ENCODE measurements around the gene MON1A.

Gene MON1A

DNA sequence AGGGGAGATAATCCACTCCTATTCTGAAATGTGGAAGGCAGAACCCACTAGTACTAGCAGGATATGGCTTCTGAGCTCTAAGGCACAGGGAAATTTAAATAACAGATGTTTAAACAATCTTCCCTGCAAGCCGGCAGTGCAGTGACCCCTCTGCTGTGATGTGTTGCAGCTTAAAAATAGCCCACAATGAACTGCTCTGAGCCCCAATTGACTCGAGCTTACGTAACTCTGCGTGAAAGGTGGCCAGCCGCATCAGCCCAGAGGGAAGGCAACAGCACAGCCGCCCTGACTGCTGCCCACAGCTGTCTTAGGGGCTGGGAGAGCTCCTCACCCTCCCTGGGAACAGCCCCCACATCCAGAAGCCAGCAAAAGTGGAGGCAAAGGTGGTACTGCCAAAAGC lies 47.4 kb downstream of the MON1A start:
- no peak for DNase-seq

DNA sequence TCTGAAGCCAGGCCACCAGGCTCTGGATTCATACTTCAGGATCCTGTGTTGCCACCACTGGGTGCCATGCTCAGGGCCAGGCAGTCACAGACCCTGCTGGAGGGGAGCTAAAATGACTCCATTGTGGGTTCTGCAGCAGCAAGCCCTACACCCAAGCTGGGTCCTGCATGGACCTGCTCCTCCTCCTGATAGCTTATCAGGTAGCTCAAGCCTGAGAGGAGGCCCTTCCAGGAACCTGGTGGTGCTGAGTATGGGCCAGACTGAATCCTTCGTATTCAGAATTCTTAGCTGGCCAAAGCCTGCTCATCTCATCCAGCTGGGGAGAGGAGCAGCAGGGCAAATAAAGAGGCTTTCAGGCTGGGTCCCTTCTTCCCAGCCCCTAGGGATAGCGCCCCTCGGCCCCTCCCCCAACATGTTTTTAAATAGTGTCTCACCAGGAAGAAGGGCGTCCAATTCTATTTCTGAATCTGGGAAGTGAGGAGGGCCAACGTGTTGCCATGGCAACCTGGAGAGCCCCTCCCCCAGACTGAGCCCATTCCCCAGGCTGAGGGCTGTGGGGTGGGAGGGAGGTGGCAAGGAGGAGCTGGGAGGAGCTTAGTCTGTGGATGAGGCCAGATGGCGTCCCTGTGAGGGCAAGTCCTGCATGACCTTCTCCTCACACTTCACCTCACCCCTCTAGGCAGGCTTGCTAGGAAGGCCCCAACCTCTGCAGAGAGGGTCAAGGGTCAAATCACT lies 48.9 kb downstream of the MON1A start:
- no peak for DNase-seq

DNA sequence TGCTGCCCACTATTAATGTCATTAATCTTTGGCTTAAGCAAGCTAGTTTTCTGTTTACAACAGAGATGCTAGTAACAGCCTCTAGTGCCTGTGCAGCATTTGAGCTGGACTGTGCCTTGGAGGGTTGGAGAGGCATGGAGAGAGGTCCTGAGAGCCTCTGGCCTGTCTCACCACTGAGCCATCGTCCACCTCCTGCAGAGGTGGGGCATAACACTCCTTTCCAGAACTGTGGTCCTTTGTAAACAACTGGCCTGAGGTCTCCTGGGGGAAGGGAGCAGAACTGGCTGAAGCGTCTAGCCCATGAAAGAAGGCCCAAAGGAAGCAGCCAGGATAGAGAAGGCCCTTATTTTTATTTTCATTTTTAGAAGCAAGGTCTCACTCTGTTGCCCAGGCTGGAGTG lies 49.9 kb downstream of the MON1A start:
- no peak for DNase-seq

DNA sequence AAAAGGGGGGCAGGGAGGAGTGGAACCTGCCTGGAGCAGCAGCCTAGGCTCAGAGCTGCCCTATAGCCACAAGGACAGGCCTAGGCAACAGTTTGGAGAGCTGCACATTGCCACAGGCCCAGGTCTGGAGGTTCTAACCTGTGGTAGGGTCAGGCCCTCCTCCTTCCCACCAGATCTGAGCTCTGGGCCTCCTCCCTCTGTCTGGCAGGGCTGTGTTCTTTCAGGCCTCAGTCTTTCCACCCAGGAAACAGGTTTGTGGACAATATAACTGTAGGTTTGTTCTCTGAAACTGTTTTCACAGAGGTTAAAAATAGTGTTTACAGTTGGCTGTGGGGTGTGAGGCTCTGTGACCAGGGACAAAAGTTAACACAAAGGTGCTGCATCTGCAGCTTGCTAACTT lies 50.9 kb downstream of the MON1A start:
- DNase-seq, result no peak

DNA sequence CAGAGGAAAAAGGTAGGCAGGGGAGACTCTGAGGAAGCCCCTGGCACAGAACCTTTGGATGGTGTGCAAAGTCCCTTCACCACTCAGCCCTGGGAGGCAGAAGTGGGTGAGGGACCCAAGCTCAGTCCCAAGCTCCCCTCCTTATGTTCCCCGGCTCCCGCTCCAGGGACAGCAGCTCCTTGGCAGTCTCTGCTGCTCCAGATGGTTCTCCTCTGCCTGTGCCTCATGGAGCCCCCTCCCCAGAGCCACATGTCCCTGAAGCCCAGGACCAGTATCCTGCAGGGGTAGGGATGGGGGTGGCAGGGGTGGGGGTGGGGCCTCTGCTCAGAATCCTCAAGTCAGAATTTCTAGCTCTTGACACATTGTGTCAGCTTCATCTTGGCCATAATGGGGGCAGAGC lies 51.9 kb downstream of the MON1A start:
- DNase-seq, result no peak

DNA sequence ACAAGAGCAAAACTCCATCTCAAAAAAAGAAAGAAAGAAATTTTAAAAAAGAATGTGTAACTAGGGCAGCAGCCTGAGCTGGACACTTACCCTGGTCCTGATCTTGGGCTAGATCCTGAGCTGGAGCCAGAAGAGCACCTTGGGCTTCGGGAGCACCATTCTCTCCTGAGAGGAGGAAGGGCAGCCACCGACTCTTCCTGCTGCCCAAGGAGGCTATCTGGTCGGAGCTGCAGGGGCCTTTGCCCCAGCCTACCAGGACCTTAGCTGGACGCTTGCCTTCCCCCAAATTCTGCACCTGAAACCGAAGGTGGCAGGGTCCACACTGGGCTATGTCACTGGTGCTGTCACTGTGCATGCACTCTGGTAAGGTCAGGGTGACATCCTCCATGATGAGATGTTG lies 53.0 kb downstream of the MON1A start:
- DNase-seq, result no peak

DNA sequence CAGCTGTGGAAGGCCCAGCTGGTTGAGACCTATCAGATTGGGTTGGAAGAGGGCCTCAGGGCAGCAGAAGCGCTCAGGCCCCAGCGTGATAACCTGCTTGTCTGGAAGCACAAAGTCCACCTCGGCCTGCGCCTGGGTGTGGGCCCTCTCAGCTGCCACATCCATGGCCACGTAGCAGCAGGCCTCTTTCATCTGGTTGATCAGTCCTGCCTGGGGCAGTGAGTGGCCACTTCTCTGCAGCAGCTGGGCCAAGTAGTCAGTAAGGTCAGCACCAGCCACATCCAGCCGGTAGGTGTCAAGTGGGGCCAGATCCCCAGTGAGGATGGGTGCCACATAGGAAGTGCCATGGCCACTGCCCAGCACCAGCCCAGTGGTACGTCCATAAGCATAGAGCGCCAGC lies 56.0 kb downstream of the MON1A start:
- DNase-seq, result no peak

DNA sequence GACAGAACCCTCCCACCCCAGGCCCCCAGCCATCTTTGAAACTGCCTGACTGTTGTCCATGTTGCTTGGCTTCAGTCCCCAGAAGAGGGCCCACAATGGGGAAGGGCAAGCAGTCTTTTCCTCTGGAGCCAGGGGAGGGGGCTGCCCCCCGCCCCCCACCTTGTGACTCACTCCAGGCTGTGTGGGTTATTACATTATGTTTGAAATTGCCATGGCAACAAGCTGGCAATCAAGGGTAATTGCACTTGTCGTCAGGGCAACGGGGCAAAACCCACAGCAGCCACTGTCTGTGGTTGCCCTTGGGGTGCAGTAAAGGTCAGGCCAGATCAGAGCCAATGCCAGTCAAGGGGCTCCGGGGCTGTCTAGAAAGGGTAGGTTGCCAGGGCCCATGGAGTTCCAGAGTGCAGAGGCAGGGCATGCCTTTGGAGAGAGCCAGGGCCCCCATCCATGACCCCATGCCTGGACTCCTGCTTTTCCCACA lies 56.8 kb downstream of the MON1A start:
- no peak for DNase-seq

DNA sequence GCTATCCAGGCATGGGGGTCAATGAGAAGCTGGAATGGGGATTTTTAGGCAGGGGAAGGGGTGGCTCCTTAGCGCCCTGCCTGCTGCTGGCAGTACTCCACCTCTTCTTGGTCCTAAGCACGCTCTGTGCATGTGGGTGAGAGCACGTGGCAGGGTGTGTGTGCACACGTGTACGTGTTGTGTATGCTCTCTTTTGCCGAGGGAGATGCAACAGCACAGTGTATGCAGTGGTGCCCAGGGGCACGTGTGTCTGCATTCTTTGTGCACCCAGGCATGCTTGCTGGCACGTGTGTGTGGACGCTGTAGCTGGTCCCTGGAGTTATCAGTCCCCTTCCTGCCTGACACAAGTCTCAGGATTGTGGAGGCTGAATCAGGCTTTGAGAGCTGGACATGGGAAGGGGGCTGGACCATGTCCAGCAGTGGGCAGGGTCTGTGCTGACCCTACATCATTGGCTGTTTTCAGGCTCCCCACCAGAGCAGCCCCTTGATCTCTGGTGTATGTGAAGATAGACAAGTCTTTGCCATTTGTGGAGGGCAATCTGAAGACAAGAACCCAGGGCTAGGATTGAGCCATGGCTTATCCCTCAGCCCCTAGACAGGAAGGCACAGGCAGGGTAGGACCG lies 58.0 kb downstream of the MON1A start:
- no peak for DNase-seq

DNA sequence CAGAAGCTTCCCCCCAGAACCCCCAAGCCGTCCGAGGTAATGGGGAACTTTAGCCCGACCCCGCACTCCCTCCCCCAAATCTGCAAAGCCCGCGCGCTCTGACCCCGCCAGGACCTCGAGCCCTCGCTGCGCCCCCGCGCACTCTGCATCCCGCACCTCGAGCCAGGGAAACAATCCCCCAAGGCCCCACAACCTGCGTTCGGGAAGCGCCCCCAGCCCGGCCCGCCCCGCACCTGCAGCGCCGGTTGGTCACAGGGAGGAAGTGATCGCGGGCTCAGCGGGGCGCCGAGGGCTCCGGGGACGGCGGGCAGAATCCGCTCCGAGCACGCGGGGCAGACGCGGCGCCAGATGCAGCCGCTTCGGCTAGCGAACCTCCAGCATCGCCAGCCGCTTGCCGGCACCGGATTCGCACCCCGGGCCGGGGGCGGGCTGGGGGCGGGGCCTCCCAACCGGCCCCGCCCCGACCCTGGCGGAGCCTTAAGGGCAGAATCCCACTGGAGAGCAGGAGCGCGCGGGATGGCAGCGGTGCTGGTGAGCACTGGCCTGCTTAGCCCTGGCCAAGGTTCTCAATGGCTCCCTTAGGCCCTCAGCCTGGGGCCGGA lies 60.0 kb downstream of the MON1A start, which contains the start of gene CAMKV:
Gene CAMKV, minus strand, starts transcription at position 382 of the 602 bp plus-strand sequence. CDS start 7,518 bp downstream, outside the sequence.
- no peak for DNase-seq

DNA sequence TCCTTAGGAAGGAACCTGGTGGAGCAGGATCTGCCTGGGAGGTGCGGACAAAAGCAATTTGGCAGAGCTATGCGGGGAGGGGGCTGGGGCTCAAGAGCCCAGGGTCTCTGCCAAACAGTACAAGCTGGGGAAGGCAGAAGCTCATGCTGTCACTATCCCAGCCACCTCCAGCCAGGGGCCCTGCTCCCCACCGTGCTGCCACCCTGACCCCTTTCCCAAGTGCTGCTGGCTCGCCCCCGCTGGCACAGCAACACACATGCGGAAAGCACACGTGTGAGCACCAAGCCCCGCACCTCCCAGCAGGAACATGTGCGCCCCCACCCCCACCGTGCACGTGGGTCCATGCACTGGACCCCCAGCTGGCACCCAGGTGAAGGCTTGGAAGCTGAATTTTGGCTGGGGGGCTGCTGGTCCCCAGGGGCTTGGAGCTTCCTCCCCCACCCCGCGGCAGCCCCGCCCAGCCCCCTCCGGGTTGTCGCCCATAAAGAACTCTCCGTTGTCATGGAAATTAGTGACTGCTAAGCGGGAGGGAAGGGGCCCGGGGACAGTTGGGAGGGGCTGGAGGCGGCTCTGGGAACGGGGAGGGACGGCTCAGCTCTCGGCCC lies 60.6 kb downstream of the MON1A start:
- no peak for DNase-seq

DNA sequence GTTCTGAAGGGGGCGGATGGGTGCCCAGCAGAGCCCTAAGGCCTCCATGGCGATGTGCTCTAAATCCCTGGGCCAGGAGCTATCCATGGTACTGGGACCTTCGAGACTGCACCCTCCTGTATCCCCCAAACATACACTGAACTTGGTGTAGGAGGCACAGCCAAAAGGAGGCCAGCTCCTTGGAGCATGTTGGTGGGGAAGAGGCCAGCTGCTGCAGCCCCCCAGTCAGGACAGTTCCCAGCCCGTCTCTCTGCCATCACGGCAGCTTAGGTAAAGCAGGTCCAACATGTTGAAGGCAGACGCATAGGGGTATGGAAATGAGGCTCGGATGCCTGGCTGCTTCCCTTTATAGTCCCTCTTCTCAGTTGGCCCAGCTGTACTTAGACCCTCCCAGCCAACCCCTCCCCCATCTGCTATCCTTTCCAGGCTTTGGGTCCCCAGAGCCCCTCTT lies 61.7 kb downstream of the MON1A start:
- no peak for DNase-seq

DNA sequence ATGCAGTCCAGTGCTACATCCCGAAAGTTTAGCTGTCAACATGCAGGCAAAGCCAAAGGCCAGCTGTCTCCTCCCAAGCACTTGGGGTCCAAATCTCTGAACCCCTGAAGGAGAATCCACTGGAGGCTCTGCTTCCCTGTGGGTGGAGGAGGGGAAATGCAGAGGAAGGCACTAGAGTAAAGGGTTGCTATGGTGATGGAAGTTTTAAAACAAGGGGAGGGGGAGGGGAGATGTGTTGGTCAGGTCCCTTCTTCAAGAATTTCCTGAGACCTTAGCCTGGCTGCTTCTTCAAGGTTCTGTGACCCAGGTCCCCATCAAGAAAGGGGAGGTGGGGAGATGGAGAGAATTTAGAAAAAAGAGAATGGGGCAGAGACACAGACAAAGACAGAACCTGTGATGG lies 62.2 kb downstream of the MON1A start:
- DNase-seq, result no peak

DNA sequence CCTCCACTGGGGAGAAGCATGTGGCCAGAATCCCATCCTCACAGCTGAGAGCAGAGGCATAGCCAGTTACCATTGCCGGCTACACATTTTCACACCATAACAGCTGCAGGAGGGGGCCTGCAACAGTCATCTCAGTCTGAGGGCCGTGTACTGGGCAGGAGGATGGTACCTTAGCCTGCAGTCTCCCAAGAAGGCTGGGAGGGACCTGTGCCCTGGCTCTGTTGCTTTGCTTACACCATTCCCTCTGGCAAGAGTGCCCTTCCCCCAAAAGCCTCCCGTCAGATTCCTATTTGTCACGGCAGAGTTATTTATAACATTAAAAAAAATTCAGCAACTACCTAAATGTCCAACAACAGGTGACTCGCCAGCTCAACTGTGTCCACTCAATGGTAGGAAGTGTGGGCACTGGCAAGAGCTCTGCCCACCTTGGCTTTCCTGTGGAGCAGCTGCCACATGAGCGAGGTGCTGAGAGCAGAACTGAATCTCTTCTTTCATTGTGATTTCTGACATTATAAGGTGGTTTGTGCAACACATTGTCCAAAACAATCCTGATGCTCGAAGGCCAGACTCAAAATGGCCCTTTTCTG lies 64.3 kb downstream of the MON1A start:
- DNase-seq, result no peak

DNA sequence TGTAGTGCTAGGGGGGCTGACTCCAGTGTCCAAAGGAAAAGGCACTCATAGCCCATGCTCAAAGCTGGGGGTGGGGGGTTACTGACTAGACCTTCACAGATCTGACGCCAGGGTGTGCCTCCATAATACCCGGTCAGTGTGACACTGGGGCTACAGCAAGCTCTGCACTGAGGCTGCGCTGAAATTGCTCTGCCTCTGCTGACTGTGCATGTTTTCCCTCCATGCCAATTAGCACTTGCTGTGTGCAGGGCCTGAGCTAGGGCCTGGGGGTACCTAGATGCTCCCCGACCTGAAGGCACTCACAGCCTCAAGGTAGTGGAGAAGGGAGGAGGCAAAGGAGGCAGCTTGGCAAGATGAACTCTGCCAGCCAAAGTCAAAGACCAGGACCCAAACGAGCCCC lies 65.1 kb downstream of the MON1A start:
- DNase-seq, result no peak

DNA sequence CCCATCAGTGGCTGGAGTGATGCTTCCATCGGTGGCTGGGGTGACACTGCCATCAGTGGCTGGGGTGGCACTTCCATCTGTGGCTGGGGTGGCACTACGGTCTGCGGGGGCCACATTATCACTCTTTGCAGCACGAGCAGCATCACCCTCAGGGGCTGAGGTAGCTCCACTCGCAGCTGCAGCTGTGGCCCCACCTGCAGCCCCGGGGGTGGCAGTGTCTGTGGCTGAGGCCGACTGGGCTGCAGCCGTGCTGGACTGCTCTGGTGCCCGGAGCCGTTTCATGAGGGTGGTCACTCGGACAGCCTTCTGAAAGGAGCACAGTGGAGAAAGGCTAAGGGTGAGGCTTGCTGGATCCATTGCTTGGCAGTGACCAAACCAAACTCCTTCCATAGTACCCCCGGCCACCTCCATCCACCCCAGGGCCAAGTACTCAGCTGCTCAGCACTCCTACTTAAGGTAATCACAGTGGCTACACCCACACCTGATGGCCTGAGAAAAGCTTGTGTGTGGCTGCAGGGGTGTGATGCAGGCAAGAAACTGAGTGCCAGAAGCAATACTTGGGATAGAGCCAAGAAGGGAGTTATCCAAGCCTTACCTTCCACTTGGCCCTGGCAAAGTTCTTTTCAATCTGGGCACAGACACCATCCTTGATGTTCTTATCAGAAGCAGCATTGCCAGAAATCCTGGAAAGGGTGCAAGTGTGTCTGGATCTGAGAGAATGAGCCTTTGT lies 69.9 kb downstream of the MON1A start:
- DNase-seq, result no peak
